Epithelial cell of proximal tubule (primary cell): ENCODE measurements around the gene SPNS2. TPM values are rescaled to one million over a fixed set of nuclear protein-coding genes. Genes with fewer than 3 reads are reported as not detected.

Experiments used
- DNase-seq: peaks from one replicate; pipeline ENCODE4 v3.0.0-alpha.2; 2011; ENCODE audit warnings: low read depth
- H3K4me3 ChIP-seq: 2 replicates; pipeline ENCODE4 v1.5.1; 2011; ENCODE audit warnings: low read depth, mild to moderate bottlenecking, low read length
- total RNA-seq: library from RNA; depleted of rRNA; stranded (reverse); fragments of >200 nt; gene quantifications from 2 replicates; pipeline ENCODE4 v1.2.3, GENCODE V29; 2015
- TF ChIP-seq, protein P1 (sequence below): conservative IDR thresholded peaks from 2 replicates; pipeline ENCODE4 v1.5.1; 2012; ENCODE audit warnings: low read depth, mild to moderate bottlenecking, low read length

The SPNS2 gene
- total RNA-seq, 1 donor from 2014 or later, result 162 TPM

- TF ChIP-seq, protein P1, sequence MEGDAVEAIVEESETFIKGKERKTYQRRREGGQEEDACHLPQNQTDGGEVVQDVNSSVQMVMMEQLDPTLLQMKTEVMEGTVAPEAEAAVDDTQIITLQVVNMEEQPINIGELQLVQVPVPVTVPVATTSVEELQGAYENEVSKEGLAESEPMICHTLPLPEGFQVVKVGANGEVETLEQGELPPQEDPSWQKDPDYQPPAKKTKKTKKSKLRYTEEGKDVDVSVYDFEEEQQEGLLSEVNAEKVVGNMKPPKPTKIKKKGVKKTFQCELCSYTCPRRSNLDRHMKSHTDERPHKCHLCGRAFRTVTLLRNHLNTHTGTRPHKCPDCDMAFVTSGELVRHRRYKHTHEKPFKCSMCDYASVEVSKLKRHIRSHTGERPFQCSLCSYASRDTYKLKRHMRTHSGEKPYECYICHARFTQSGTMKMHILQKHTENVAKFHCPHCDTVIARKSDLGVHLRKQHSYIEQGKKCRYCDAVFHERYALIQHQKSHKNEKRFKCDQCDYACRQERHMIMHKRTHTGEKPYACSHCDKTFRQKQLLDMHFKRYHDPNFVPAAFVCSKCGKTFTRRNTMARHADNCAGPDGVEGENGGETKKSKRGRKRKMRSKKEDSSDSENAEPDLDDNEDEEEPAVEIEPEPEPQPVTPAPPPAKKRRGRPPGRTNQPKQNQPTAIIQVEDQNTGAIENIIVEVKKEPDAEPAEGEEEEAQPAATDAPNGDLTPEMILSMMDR, result no peak
- H3K4me3 ChIP-seq, result no peak overlapping the region
- no peak for DNase-seq
Observed at GRCh38 chr17:4539025-4539424, 40.3 kb downstream of the SPNS2 start.

GRCh38 chr17:4539576-4540223 lies 41.0 kb downstream of the SPNS2 start:
- TF ChIP-seq, protein P1, result no peak
- H3K4me3 ChIP-seq, result no peak overlapping the region
- no peak for DNase-seq

DNA sequence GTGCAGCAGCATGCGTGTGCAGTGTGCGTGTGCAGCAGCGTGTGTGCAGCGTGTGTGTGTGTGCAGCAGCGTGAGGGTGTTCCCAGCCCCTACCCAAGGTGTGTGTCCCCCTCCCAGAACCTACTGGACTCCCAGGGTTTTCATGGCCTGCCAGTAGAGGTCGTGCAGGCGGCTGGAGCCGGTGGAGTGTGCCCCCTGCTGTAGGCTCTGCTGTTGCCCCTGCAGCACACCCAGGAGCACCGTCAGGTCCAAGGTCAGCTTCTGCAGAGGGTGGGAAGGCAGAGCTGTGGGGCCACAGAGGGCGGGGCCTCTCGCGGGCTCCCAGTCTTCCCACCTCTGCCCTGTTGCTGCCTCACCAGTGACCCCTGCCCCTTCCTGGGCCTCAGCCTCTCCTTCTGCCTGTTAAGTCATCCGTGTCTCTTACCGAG lies 41.6 kb downstream of the SPNS2 start:
- no peak overlapping the region for H3K4me3 ChIP-seq
- TF ChIP-seq, protein P1, result peak; percentile 60
- DNase-seq, result no peak

DNA sequence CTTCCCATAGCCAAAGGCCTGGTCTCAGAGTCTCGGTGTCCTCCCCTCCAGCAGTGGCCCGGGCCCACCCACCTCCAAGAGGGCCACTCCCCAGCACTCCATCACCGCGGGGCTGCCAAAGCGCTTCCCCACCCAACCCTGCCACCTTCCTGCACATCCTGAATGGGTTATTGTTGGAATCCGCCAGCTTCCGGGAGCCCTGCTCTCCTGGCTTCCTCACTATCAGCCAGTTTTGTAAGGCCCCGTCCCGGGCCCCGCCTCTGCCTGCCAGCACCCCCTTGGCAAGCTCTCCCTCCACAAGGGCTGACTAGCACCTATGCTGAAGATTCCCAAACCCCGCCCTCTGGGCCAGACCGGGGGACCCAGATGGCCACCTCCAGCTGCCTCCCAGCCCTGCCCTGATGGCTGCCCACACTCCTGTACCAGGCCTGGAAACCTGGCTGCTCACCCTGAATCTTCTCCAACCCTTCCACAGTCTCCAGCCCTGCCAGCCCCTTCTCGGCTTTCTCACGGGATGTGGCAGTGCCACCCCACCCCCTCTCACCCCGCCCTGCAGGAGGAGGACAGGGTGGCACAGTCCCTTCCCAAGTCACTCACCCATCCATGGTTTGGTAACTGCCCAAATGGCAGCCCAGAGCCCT lies 42.1 kb downstream of the SPNS2 start:
- TF ChIP-seq, protein P1, result no peak

DNA sequence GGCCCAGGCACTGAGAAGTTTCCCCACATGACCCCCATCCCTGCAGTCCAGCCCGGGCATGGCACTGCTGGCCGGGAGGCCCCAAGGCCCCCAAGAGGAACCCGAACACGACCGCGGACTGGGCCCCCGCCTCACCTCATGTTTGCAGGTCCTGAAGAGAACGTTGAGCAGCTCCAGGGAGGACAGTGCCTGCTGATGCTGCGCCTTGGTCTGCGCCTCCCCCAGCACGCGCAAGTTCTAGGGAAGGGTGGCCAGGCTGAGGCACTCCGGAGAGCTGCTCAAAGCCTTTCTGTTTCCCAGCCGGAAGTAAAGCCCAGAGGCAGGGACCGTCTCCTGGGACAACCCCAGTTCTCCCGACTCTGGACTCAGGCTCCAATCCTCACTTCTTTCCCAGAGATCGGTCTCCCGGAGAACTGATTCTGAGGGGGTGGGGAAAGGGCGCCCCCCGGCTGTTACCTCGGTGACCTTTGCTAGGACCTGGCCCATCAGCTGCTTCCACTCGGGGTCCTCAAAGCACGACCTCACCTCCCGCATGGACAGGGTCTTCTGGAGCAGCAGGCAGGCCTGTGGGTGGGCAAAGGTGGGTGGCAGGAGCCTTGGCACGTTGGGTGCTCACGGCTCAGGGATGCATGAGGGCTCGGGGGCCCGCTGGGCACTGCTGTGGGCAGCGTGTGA lies 42.8 kb downstream of the SPNS2 start:
- DNase-seq, result no peak
- H3K4me3 ChIP-seq, result no peak overlapping the region
- TF ChIP-seq, protein P1, result peak; percentile 22

More for the DNA sequence above, 42.1 kb downstream of the SPNS2 start:
- DNase-seq, result no peak
- H3K4me3 ChIP-seq, result no peak overlapping the region

DNA sequence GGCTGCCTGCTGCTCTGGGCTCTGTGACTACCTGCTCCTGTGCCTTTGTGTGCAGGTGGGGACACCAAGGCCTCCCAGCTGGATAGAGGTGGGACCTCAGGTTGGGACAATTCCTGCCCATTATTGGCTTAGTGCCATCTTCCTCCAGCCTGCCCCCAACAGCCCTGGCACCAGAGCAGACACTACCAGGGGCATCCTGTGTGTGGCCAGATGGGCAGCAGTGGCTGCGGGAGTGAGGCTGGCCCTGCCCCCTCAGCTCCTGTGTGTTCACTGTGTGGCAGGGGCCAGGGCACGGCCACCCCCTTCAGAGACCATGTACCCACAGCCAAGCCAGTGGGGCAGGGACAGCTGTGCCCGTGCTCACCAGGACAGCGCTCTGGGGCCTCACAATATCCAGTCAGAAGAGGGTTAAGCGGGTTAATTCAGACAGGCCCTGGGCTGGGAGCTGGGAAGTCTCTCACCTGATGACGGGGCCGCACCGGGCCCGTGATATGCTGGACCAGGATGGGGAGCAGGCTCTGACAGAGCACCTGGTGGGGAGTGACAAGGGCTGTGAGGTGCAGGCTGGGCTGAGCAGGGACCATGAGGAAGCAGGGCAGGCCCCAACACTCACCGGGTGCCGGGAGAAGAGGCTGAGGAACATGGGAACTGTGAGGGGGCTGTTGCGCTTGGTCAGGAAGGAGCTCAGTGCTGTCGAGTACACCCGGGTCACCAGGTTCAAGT lies 43.5 kb downstream of the SPNS2 start:
- no peak overlapping the region for H3K4me3 ChIP-seq
- no peak for DNase-seq
- TF ChIP-seq, protein P1, result no peak
